Measurements from ENCODE around the gene PHTF2.

Gene PHTF2

DNA sequence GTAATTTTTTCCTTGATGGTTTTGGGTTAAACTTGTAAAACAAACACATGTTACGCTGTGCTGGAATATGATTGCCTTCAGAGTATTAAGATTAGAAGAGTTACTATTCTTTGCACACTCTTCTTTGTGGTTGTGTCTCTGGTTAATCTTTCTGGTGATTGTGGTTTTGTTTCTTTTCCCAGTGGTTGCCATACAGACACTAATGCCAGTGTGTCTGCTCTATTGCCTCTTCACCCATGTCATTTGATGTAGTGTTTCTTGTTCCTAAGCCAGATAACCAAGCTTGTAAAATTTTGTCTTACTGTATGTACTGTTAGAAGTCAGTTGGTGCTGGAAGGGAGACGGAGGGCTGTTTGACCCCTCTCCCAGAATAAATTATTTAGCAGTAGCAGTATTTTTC lies 124.8 kb downstream of the PHTF2 start:
- no peak for DNase-seq (ENCODE audit: low read depth in 4 of 4, low spot score in 1 of 4)

GRCh38 chr7:77930496-77930895 lies 131.9 kb downstream of the PHTF2 start:
- DNase-seq (ENCODE audit: low read depth in 4 of 4, low spot score in 1 of 4), result no peak

DNA sequence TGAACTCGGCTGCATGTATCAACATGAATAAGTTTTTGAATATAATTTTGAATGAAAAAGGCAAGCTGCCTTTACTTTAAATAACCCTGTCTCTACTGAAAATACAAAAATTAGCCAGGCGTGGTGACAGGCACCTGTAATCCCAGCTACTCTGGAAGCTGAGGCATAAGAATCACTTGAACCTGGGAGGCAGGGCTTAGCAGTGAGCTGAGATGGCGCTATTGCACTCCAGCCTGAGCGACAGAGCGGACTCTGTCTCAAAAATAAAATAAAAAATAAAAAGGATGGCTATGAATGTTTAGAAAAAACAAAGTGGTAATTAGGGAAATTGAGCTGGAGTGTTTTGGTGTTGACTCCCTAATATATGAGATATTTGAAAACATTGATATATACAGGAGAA lies 133.3 kb downstream of the PHTF2 start:
- no peak for DNase-seq (ENCODE audit: low read depth in 4 of 4, low spot score in 1 of 4)

- no peak for DNase-seq (ENCODE audit: low read depth in 4 of 4, low spot score in 1 of 4)
These were observed 134.8 kb downstream of the PHTF2 start for GRCh38 chr7:77933394-77933793.

DNA sequence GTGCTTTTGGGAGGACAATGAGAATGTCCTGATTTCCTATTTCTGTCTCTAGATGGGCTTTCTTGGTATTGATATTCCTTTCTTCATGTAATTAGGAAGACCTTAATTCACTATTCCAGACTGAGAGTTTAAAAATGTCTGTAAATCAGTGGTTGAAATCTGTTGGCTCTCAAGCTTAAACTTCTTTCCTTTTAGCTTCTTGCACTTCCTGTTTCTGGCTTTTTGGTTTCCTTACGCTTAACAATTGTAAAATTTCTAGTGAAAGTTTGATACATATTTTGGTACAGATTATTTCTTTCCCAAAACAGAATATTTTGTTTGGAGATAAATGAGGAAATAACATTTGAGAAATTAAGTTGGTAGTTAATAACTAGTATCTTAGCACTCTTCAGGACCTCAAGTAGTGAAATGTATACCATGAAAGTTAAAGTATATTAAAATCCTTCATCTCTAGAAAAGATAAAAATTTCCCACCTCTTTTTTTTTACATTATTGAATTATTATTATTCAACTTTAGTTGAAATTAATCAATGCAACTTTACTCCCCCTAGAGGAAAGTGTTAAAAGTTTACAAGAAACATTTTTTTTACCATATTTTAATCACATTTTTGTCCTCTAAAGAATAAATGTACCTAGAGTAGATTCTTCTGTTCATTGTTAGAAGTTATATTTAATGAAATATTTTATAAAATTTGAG lies 137.2 kb downstream of the PHTF2 start:
- DNase-seq (ENCODE audit: low read depth in 4 of 4, low spot score in 1 of 4), result no peak

GRCh38 chr7:77940647-77941046 lies 142.1 kb downstream of the PHTF2 start:
- DNase-seq (ENCODE audit: low read depth in 4 of 4, low spot score in 1 of 4), result no peak

GRCh38 chr7:77942431-77942830 lies 143.9 kb downstream of the PHTF2 start:
- DNase-seq (ENCODE audit: low read depth in 4 of 4, low spot score in 1 of 4), result no peak

- DNase-seq (ENCODE audit: low read depth in 4 of 4, low spot score in 1 of 4), result no peak
These were observed 145.9 kb downstream of the PHTF2 start for GRCh38 chr7:77944183-77945182.

DNA sequence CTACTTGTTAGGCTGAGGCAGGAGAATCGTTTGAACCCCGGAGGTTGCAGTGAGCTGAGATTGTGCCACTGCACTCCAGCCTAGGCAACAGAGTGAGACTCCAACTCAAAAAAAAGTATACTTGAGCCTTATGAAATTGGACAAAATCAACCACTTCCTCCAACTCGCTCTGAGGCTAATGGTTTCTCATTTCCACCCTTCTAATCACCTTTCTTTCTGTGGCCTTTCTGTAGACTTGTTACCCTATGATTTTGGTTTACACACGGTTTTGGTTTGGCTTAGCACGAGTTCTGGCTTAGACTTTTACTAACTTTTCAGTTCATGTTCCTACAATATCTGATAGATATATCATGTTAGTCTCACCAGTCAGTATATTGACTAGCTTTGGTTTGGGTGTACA lies 152.0 kb downstream of the PHTF2 start:
- no peak for DNase-seq (ENCODE audit: low read depth in 4 of 4, low spot score in 1 of 4)

DNA sequence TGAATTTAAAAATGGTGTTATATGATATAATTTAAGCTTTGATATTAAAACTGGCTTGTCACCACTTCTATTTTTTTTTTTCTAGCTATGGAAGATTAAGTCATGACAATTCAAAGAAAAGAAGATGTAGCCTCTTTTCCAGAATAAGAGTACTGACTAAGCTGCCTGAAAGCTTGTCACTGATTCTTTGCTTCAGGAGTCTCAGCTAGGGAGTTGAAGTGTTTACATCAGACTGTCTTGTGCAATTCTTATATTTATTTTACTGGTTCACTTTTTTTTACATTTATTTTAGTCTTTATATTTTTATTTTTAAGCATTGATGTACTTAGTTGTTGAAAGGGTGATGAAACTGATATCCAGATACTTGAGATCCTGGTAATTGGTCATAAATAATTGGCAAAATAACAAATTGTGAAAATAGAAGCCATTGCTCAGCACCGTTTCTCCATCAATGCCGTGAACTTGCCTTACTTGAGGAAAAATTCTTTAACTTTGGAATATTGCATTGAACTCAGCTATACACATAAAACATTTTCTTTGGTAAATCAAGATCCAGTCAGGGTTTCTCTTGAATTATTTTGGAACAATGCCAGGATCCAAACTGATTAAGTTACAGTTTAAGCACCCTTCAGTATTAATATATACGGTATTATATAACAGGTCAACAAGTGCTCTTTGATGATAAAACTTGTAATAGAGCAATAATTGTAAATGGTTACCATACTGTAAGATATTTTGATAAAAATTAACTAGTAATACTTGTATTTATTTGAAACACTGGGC lies 156.4 kb downstream of the PHTF2 start:
- DNase-seq (ENCODE audit: low read depth in 4 of 4, low spot score in 1 of 4), result no peak

DNA sequence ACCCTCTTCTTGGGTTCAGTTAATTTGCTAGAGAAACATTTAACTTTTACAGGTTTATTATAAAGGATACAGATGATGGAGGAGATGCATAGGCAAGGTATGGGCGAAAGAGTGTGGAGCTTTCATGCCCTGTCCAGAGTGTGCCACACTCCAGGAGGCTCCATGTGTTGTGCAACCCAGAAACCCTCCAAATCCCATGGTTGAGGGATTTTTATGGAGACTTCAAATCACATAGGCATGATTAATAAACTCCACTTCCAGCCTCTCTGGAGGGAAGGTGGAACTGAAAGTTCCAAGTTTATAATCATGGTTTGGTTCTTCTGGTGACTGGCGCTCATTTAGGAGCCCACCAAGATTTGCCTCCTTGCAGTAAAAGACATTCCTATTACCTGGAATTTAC lies 159.9 kb downstream of the PHTF2 start:
- DNase-seq (ENCODE audit: low read depth in 4 of 4, low spot score in 1 of 4), result no peak

DNA sequence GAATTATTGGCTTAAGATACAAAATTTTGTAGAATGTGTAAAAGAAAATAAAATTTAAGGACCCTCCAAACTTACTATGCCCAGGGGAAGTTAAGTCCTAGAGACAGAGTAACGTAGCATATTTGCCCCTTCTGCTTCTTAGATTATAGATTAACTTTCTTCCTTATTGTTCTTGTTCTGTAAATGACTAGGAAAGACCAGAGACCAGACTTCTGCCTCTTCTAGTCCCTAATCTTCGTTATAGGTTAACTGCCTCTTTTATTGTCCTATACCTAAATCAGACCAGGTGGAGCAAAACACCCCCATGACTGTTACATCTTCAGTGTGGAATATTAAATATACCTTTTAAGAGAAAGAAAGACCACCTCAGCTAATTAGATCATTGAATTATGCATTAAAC lies 160.5 kb downstream of the PHTF2 start:
- DNase-seq (ENCODE audit: low read depth in 4 of 4, low spot score in 1 of 4), result no peak

- no peak for DNase-seq (ENCODE audit: low read depth in 4 of 4, low spot score in 1 of 4)
These were observed 161.8 kb downstream of the PHTF2 start for GRCh38 chr7:77960336-77960735.

DNA sequence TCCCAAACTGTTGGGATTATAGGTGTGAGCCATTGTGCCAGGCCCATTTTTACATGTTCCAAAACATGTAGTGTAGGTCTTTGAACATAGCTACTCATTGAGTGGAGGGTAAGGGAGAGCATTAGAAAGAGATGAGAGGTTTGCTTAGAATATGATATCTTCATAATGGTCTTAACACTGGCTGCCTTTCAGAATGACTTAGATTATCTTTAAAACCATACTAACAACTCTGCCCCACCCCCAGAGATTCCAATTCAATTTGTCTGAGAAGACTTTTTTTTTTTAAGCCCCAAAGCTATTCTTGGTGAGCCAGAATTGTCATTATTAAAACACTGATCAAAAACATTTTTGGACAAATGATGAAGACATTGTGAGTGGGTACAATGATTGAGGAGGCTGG lies 168.9 kb downstream of the PHTF2 start:
- DNase-seq (ENCODE audit: low read depth in 4 of 4, low spot score in 1 of 4), result no peak

- no peak for DNase-seq (ENCODE audit: low read depth in 4 of 4, low spot score in 1 of 4)
These were observed 173.2 kb downstream of the PHTF2 start for GRCh38 chr7:77971726-77972125.

GRCh38 chr7:77975672-77976480 lies 177.3 kb downstream of the PHTF2 start:
- no peak for DNase-seq (ENCODE audit: low read depth in 4 of 4, low spot score in 1 of 4)

GRCh38 chr7:77979219-77979618 lies 180.6 kb downstream of the PHTF2 start:
- DNase-seq (ENCODE audit: low read depth in 4 of 4, low spot score in 1 of 4), result no peak

DNA sequence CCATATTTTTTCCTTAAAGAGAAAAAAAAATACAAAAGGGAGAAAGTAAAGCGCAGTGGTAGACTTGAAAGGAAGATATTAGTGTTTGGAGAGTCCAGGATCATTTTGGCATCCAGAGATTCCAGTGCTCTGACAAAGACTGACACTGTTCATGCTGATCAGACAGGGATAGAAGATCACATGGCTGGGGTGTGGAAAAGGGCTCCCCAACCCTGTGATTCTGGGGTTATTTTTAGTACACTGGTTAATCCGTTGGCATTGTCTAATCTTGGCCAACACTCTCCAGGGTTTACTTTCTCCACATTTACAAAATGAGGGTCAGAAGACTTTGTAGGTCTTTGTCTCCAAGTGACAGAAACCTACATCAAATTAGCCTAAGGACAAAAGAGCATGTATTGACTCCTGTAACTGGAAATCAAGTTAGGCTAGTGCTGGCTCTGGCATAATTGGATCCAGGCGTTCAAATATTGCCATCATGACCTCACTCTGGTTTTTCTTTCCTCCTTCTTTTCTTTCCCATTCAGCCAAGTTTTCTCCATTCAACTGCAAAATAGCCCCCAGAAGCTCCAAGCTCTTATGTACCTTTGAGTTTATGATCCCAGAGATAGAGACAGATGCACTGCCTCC lies 181.6 kb downstream of the PHTF2 start:
- no peak for DNase-seq (ENCODE audit: low read depth in 4 of 4, low spot score in 1 of 4)

- no peak for DNase-seq (ENCODE audit: low read depth in 4 of 4, low spot score in 1 of 4)
These were observed 184.5 kb downstream of the PHTF2 start for GRCh38 chr7:77982926-77983550.

DNA sequence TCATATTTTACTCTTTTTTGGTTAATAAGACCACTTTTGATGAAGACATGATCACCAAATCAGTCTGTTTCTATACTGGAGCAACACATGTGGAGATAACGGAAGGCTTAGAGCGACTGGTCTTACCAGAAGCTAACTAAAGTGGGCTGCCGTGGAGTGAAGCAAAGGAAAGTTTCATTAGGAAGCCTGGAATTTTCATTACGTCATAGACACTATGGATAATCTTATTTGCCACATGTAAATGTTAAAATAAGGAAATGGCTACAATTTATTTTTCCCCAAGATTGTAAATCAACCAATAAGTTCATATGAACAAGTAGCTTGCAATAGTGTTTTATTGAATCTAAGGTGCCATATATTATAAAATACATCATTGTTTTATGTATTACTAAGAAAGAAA lies 185.4 kb downstream of the PHTF2 start:
- DNase-seq (ENCODE audit: low read depth in 4 of 4, low spot score in 1 of 4), result no peak
